ENCODE data around the gene STK38.

DNA sequence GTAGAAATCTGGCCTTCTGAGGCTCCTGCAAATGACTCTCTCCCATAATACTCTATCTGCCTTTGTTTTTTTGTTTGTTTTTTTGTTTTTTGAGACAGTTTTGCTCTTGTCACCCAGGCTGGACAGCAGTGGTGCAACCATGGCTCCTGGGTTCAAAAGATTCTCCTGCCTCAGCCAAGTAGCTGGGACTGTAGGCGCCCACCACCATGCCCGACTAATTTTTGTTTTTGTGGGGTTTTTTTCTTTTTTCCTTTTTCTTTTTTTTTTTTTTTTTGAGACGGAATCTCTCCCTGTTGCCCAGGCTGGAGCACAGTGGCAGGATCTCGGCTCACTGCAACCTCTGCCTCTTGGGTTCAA, 16.6 kb upstream of the STK38 start:
- no peak for TF ChIP-seq CTCF (IDR thresholded peaks at IDR 0.05; ENCODE audit: low read length)
- TF ChIP-seq EZH2 (optimal IDR thresholded peaks at IDR 0.05; ENCODE audit: low read depth, low read length) = no peak
